GM18873 (cell line): ENCODE measurements around the gene SCAPER.
"Not testable (repeated sequence)": the region's sequence is repeated elsewhere in the genome, so short reads cannot be mapped to it uniquely, and the experiment has no call there.

ENCODE experiments used
- ATAC-seq: cut with Tn5 transposase; IDR thresholded peaks from one replicate; pipeline ENCODE4 v1.9.1; 2021; ENCODE audit warnings: mild to moderate bottlenecking, moderate library complexity, moderate number of reproducible peaks; ENCODE audit not compliant: unreplicated experiment, low FRiP score

The SCAPER gene

GRCh38 chr15:76334438-76335306, 570.5 kb downstream of the SCAPER start:
- no peak for ATAC-seq

GRCh38 chr15:76333720-76334437, 571.3 kb downstream of the SCAPER start:
- ATAC-seq: no peak

GRCh38 chr15:76333309-76333708, 571.8 kb downstream of the SCAPER start:
- ATAC-seq: no peak

- ATAC-seq: no peak
Measured at GRCh38 chr15:76332796-76333195, 572.3 kb downstream of the SCAPER start.

- ATAC-seq: no peak
Measured at GRCh38 chr15:76330080-76330680, 575.0 kb downstream of the SCAPER start.

GRCh38 chr15:76328958-76329357, 576.2 kb downstream of the SCAPER start:
- ATAC-seq: no peak

GRCh38 chr15:76328106-76328696, 576.9 kb downstream of the SCAPER start:
- ATAC-seq: no peak

- ATAC-seq: no peak
Measured at GRCh38 chr15:76327191-76328105, 577.7 kb downstream of the SCAPER start.

- no peak for ATAC-seq
Measured at GRCh38 chr15:76325704-76326103, 579.4 kb downstream of the SCAPER start.

- no peak for ATAC-seq
Measured at GRCh38 chr15:76324066-76324465, 581.1 kb downstream of the SCAPER start.

GRCh38 chr15:76321602-76322001, 583.5 kb downstream of the SCAPER start:
- no peak for ATAC-seq

- ATAC-seq: no peak
Measured at GRCh38 chr15:76321171-76321570, 584.0 kb downstream of the SCAPER start.

GRCh38 chr15:76320012-76320411, 585.1 kb downstream of the SCAPER start:
- ATAC-seq: no peak

- ATAC-seq: no peak
Measured at GRCh38 chr15:76313731-76314130, 591.4 kb downstream of the SCAPER start.

- ATAC-seq: not testable (repeated sequence)
Measured at GRCh38 chr15:76313175-76313567, 592.0 kb downstream of the SCAPER start.

- no peak for ATAC-seq
Measured at GRCh38 chr15:76312540-76313174, 592.5 kb downstream of the SCAPER start.

- peak; percentile 88 for ATAC-seq
Measured at GRCh38 chr15:76311100-76311953, 593.8 kb downstream of the SCAPER start, which contains the start of gene ETFA. TSS of gene ETFA (minus strand) at chr15:76311469. CDS start at chr15:76311388, 81 bp downstream.

GRCh38 chr15:76310475-76311099, 594.6 kb downstream of the SCAPER start:
- no peak for ATAC-seq
